ENCODE results near the gene ARAP1.

ARAP1 gene

GRCh38 chr11:72786305-72787215 lies 34.4 kb upstream of the ARAP1 start:
- Histone ChIP-seq H3K27ac (replicated peaks) (peak overlapping the region; percentile 78), H3K4me3 (replicated peaks; ENCODE audit: insufficient read depth, low read length) (no peak overlapping the region), H3K27me3 (ENCODE audit: insufficient read depth, poor library complexity, severe bottlenecking) (no peaks in the 10 kb centered on the region)
- TF ChIP-seq SPI1 (IDR thresholded peaks at IDR 0.05; ENCODE audit: borderline replicate concordance, low read depth) (peak; percentile 50; the same call in 1 of the 2 replicates), POLR2AphosphoS5 (IDR thresholded peaks at IDR 0.05; ENCODE audit: low read depth) (no peak)
- DNase-seq (ENCODE audit: low read depth in 1 of 2, low spot score in 1 of 2), result no peak

- no peak overlapping the region for H3K27ac ChIP-seq (replicated peaks)
- H3K27me3 ChIP-seq (ENCODE audit: insufficient read depth, poor library complexity, severe bottlenecking), result peaks cover 5% of the 10 kb centered on the region
- no peak for TF ChIP-seq SPI1 (IDR thresholded peaks at IDR 0.05; ENCODE audit: borderline replicate concordance, low read depth)
- TF ChIP-seq CTCF (IDR thresholded peaks at IDR 0.05; ENCODE audit: insufficient read depth, low read length), result no peak
- no peak for TF ChIP-seq REST (IDR thresholded peaks at IDR 0.05; ENCODE audit: insufficient replicate concordance, low read depth)
- no peak for TF ChIP-seq GABPA (IDR thresholded peaks at IDR 0.05; ENCODE audit: low read depth)
- no peak for TF ChIP-seq POLR2AphosphoS5 (IDR thresholded peaks at IDR 0.05; ENCODE audit: low read depth)
- no peak overlapping the region for H3K4me3 ChIP-seq (replicated peaks; ENCODE audit: insufficient read depth, low read length)
- no peak for DNase-seq (ENCODE audit: low read depth in 1 of 2, low spot score in 1 of 2)
Measured at GRCh38 chr11:72784662-72785061, 32.5 kb upstream of the ARAP1 start.

- DNase-seq (ENCODE audit: low read depth in 1 of 2, low spot score in 1 of 2), result no peak
- Histone ChIP-seq H3K4me3 (replicated peaks; ENCODE audit: insufficient read depth, low read length) (no peak overlapping the region), H3K27me3 (ENCODE audit: insufficient read depth, poor library complexity, severe bottlenecking) (peaks cover 5% of the 10 kb centered on the region), H3K27ac (replicated peaks) (no peak overlapping the region)
- TF ChIP-seq GABPA (IDR thresholded peaks at IDR 0.05; ENCODE audit: low read depth) (no peak), CTCF (IDR thresholded peaks at IDR 0.05; ENCODE audit: insufficient read depth, low read length) (no peak), SPI1 (IDR thresholded peaks at IDR 0.05; ENCODE audit: borderline replicate concordance, low read depth) (no peak), REST (IDR thresholded peaks at IDR 0.05; ENCODE audit: insufficient replicate concordance, low read depth) (no peak), POLR2AphosphoS5 (IDR thresholded peaks at IDR 0.05; ENCODE audit: low read depth) (no peak)
Measured at GRCh38 chr11:72783144-72783905, 31.1 kb upstream of the ARAP1 start.
